WERI-Rb-1 (cell line): Measurements from ENCODE around the gene WBP2.

Experiments used
- DNase-seq: peaks from one replicate; pipeline ENCODE4 v3.0.0-alpha.2; 2020
- H3K27ac ChIP-seq: fragments of 250-450 bp; sonication (Bioruptor Pico); 2 replicates; pipeline ENCODE4 v1.5.1; 2020; ENCODE audit warnings: mild to moderate bottlenecking, moderate library complexity
- H3K27me3 ChIP-seq: fragments of 250-450 bp; sonication (Bioruptor Pico); 2 replicates; pipeline ENCODE4 v1.5.1; 2021; ENCODE audit warnings: mild to moderate bottlenecking, low read depth, moderate library complexity; ENCODE audit not compliant: insufficient read depth, severe bottlenecking
- H3K36me3 ChIP-seq: fragments of 250-450 bp; sonication (Bioruptor Pico); 2 replicates; pipeline ENCODE4 v1.5.1; 2020; ENCODE audit warnings: mild to moderate bottlenecking, moderate library complexity
- H3K4me3 ChIP-seq: 2 replicates; pipeline ENCODE4 v1.5.1; 2011; ENCODE audit warnings: low read depth, mild to moderate bottlenecking, control low read depth, low read length
- H3K9me3 ChIP-seq: fragments of 250-450 bp; sonication (Bioruptor Pico); 2 replicates; pipeline ENCODE4 v1.5.1; 2021; ENCODE audit warnings: mild to moderate bottlenecking, moderate library complexity; ENCODE audit not compliant: severe bottlenecking
- TF ChIP-seq, protein P1 (sequence below): IDR thresholded peaks from 2 replicates; pipeline ENCODE4 v1.5.1; 2011; ENCODE audit warnings: low read depth, mild to moderate bottlenecking, control low read depth, inconsistent platforms, low read length

Gene WBP2

DNA sequence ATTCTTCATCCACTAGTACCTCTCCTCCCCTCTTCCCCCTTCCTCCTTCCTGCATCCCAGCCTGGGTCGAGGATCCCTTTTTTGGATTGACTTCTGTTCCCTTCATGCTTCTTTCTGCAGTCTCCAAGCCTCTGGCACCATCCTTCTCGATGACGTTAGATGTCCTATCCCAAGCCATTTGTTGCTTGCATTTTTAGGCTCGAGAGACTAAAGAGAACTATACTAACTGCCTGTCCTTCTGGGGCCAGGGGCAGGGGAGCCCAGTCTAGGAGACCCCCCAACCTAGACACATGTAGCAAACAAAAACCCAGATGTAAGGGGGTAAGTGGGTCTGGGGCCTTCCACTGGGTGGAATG lies 46.6 kb downstream of the WBP2 start:
- no peak overlapping the region for H3K4me3 ChIP-seq
- TF ChIP-seq, protein P1, sequence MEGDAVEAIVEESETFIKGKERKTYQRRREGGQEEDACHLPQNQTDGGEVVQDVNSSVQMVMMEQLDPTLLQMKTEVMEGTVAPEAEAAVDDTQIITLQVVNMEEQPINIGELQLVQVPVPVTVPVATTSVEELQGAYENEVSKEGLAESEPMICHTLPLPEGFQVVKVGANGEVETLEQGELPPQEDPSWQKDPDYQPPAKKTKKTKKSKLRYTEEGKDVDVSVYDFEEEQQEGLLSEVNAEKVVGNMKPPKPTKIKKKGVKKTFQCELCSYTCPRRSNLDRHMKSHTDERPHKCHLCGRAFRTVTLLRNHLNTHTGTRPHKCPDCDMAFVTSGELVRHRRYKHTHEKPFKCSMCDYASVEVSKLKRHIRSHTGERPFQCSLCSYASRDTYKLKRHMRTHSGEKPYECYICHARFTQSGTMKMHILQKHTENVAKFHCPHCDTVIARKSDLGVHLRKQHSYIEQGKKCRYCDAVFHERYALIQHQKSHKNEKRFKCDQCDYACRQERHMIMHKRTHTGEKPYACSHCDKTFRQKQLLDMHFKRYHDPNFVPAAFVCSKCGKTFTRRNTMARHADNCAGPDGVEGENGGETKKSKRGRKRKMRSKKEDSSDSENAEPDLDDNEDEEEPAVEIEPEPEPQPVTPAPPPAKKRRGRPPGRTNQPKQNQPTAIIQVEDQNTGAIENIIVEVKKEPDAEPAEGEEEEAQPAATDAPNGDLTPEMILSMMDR = no peak
- H3K36me3 ChIP-seq = peaks cover 45% of the 10 kb centered on the region
- no peak overlapping the region for H3K27ac ChIP-seq
- DNase-seq = no peak
- no peaks in the 10 kb centered on the region for H3K27me3 ChIP-seq
- no peaks in the 10 kb centered on the region for H3K9me3 ChIP-seq

DNA sequence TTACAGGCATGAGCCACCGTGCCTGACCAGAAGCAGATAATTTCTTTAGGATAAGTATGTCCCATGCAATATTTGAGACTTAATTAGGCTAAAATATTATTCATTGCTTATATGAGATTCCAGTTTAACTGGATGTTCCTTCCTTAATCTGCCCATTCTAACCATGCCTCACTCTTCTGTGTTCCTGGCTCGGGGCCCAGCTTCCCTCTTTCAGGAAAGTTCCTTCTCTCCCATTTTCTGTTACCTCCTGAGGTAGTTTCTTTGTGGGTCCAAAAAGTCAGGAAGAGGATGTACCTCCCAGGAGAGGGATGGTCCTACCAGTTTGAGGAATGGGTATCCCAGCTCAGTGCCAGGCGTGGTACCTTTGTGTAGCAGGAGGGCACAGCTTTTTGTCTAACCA lies 47.3 kb downstream of the WBP2 start:
- Histone ChIP-seq H3K9me3 (no peaks in the 10 kb centered on the region), H3K36me3 (peaks cover 42% of the 10 kb centered on the region), H3K4me3 (no peak overlapping the region), H3K27me3 (no peaks in the 10 kb centered on the region), H3K27ac (no peak overlapping the region)
- no peak for DNase-seq
- TF ChIP-seq, protein P1 = no peak

DNA sequence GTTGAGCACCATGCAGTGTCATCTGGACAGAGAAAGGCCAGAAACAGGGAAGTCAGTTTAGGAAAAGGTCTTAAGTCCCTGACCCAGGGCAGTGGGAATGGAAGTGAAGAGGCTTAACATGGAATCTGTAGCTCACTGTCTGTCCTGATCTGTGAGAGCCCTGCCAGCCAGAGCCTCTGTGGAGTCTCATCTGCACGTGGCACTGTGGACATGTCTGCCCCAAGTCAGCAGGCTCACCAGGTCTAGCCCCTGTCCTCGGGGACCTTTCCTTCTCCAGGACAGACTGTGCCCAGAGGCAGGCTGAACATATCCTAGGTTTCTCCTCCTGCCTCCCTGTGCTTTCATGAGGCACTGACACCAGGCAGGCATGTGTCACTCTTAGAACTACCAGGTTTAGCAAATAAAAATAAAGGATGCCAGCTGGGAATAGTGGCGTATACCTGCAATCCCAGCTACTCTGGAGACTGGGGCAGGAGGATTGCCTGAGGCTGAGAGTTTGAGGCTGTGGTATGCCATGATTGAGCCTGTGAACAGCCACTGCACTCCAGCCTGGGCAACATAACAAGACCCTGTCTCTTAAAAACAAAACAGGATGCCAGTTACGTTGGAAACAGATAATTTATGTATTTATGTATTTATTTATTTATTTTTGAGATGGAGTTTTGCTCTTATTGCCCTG lies 48.2 kb downstream of the WBP2 start:
- no peak overlapping the region for H3K4me3 ChIP-seq
- peaks cover 33% of the 10 kb centered on the region for H3K36me3 ChIP-seq
- H3K27ac ChIP-seq = no peak overlapping the region
- TF ChIP-seq, protein P1 = no peak
- H3K9me3 ChIP-seq = no peaks in the 10 kb centered on the region
- DNase-seq = no peak
- no peaks in the 10 kb centered on the region for H3K27me3 ChIP-seq

DNA sequence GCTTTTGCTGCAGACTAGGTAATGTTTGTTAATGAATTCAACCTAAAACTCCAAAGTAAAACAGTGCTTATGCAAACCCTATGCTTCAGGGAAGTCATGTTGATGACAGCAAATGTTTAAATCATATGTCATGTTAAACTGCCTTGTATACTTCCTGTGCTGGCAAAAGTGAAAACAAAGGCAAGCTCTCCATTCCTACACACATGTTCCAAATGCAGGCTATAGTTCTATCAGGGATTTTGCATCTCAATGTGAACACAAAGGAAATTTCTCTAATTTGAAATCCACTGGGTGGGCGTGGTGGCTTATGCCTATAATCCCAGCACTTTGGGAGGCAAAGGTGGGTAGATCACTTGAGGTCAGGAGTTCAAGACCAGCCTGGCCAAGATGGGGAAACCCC lies 51.3 kb downstream of the WBP2 start:
- Histone ChIP-seq H3K27me3 (no peaks in the 10 kb centered on the region), H3K9me3 (no peaks in the 10 kb centered on the region), H3K36me3 (peaks cover 22% of the 10 kb centered on the region), H3K4me3 (no peak overlapping the region), H3K27ac (no peak overlapping the region)
- TF ChIP-seq, protein P1 = no peak
- no peak for DNase-seq

DNA sequence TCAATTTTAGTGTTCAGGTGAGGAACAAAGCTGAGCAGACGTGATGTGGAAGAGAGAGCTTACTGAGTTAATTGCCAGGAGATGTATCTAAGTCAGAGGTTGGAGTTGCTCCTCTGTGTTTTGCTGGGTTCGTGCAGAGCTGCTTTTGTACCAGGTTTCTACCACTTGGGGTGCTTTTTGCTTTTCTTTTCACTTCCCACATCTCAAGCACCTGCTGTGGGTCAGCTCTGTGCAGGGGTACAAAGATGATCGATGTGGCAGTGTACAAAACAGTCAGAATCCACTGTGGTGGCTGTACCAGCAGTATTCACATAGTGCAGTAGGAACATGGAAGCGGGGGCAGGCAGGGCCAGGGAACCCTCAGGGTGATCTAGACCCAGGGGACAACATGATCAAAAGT lies 55.7 kb downstream of the WBP2 start:
- TF ChIP-seq, protein P1 = no peak
- Histone ChIP-seq H3K27ac (no peak overlapping the region), H3K27me3 (no peaks in the 10 kb centered on the region), H3K36me3 (peaks cover 60% of the 10 kb centered on the region), H3K9me3 (no peaks in the 10 kb centered on the region), H3K4me3 (no peak overlapping the region)
- DNase-seq = no peak

DNA sequence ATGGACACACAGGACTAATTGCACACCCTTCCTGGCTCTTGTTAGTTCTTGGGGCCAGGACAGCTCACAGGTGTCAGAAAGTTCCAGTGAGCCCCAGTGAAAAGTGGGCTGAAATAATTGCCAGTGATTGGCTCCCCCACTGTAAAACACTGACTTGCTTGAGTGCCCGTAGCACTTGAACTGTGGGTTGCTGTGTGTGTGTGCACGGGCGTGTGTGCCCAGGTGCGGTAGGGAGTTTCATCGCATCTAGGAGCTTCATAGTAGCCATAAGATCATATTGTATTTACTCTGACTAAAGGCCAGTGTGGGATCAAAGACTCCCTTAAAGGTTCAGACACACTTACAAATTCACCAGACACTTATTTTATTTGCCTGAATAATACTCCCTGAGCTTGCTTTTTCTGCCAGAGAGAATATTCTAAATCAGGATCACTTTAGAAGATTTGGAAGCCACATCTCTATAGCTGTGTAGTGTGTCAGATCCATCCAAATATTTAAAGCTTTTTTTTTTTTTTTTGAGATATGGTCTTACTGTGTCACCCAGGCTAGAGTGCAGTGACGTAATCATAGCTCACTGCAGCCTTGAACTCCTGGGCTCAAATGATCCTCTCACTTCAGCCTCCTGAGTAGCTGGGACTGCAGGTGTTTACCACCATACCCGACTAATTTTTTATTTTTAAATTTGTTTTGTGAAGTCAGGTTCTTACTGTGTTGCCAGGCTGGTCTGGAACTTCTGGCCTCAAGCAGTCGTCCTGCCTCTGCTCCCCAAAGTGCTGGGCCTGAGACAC lies 59.1 kb downstream of the WBP2 start:
- Histone ChIP-seq H3K4me3 (no peak overlapping the region), H3K9me3 (no peaks in the 10 kb centered on the region), H3K27ac (no peak overlapping the region), H3K36me3 (peaks cover 76% of the 10 kb centered on the region), H3K27me3 (no peaks in the 10 kb centered on the region)
- TF ChIP-seq, protein P1 = no peak
- DNase-seq = no peak
